Measurements from ENCODE around the gene RBMXL3. TPM values are rescaled to one million over a fixed set of nuclear protein-coding genes. Genes with fewer than 3 reads are reported as not detected.

The RBMXL3 gene
- total RNA-seq, 1 experiment from 2014 or later: not detected

DNA sequence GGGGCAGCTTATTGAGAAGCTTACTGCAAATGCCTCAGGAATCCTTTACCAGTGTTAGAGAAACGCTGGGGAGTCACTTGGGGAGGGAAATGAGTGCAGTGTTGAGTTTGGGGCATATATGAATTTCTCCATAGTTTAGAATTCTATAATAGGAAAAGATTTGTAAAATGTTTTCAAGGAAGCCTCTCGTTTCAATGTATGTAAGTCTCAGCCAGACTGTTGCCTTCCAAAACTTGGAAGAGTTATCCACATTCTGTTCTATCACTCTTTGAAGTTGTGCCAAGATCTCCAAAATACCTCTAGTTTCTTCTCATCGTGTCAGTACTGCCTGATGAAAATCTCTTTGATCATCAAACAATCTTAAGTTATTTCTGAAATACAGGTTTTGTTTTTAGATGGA is 45.3 kb downstream of the RBMXL3 start (continued):
- TF ChIP-seq, protein P1, sequence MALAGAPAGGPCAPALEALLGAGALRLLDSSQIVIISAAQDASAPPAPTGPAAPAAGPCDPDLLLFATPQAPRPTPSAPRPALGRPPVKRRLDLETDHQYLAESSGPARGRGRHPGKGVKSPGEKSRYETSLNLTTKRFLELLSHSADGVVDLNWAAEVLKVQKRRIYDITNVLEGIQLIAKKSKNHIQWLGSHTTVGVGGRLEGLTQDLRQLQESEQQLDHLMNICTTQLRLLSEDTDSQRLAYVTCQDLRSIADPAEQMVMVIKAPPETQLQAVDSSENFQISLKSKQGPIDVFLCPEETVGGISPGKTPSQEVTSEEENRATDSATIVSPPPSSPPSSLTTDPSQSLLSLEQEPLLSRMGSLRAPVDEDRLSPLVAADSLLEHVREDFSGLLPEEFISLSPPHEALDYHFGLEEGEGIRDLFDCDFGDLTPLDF (CRISPR knock-in tag; IDR thresholded peaks at IDR 0.05): no peak
- TF ChIP-seq, protein P2, sequence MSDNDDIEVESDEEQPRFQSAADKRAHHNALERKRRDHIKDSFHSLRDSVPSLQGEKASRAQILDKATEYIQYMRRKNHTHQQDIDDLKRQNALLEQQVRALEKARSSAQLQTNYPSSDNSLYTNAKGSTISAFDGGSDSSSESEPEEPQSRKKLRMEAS (CRISPR knock-in tag; IDR thresholded peaks at IDR 0.05): no peak
- no peak for TF ChIP-seq RELA (CRISPR knock-in tag; IDR thresholded peaks at IDR 0.05; ENCODE audit: borderline replicate concordance)
- TF ChIP-seq ZNF219 (CRISPR knock-in tag; IDR thresholded peaks at IDR 0.05; ENCODE audit: borderline replicate concordance): no peak
- no peak for TF ChIP-seq ZNF263 (CRISPR knock-in tag; IDR thresholded peaks at IDR 0.05; ENCODE audit: low read depth)
- TF ChIP-seq FOXK1 (CRISPR knock-in tag; IDR thresholded peaks at IDR 0.05): no peak
- TF ChIP-seq TEAD4 (CRISPR knock-in tag; IDR thresholded peaks at IDR 0.05): no peak
- TF ChIP-seq, protein P3, sequence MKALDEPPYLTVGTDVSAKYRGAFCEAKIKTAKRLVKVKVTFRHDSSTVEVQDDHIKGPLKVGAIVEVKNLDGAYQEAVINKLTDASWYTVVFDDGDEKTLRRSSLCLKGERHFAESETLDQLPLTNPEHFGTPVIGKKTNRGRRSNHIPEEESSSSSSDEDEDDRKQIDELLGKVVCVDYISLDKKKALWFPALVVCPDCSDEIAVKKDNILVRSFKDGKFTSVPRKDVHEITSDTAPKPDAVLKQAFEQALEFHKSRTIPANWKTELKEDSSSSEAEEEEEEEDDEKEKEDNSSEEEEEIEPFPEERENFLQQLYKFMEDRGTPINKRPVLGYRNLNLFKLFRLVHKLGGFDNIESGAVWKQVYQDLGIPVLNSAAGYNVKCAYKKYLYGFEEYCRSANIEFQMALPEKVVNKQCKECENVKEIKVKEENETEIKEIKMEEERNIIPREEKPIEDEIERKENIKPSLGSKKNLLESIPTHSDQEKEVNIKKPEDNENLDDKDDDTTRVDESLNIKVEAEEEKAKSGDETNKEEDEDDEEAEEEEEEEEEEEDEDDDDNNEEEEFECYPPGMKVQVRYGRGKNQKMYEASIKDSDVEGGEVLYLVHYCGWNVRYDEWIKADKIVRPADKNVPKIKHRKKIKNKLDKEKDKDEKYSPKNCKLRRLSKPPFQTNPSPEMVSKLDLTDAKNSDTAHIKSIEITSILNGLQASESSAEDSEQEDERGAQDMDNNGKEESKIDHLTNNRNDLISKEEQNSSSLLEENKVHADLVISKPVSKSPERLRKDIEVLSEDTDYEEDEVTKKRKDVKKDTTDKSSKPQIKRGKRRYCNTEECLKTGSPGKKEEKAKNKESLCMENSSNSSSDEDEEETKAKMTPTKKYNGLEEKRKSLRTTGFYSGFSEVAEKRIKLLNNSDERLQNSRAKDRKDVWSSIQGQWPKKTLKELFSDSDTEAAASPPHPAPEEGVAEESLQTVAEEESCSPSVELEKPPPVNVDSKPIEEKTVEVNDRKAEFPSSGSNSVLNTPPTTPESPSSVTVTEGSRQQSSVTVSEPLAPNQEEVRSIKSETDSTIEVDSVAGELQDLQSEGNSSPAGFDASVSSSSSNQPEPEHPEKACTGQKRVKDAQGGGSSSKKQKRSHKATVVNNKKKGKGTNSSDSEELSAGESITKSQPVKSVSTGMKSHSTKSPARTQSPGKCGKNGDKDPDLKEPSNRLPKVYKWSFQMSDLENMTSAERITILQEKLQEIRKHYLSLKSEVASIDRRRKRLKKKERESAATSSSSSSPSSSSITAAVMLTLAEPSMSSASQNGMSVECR (CRISPR knock-in tag; IDR thresholded peaks at IDR 0.05; ENCODE audit: borderline replicate concordance): no peak
- no peak for TF ChIP-seq FOXP1 (CRISPR knock-in tag; IDR thresholded peaks at IDR 0.05; ENCODE audit: borderline replicate concordance)
- no peak for TF ChIP-seq ATF1 (CRISPR knock-in tag; IDR thresholded peaks at IDR 0.05)
- TF ChIP-seq, protein P4, sequence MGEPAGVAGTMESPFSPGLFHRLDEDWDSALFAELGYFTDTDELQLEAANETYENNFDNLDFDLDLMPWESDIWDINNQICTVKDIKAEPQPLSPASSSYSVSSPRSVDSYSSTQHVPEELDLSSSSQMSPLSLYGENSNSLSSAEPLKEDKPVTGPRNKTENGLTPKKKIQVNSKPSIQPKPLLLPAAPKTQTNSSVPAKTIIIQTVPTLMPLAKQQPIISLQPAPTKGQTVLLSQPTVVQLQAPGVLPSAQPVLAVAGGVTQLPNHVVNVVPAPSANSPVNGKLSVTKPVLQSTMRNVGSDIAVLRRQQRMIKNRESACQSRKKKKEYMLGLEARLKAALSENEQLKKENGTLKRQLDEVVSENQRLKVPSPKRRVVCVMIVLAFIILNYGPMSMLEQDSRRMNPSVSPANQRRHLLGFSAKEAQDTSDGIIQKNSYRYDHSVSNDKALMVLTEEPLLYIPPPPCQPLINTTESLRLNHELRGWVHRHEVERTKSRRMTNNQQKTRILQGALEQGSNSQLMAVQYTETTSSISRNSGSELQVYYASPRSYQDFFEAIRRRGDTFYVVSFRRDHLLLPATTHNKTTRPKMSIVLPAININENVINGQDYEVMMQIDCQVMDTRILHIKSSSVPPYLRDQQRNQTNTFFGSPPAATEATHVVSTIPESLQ (CRISPR knock-in tag; IDR thresholded peaks at IDR 0.05): no peak
- no peak for TF ChIP-seq NR2C2 (CRISPR knock-in tag; IDR thresholded peaks at IDR 0.05)

DNA sequence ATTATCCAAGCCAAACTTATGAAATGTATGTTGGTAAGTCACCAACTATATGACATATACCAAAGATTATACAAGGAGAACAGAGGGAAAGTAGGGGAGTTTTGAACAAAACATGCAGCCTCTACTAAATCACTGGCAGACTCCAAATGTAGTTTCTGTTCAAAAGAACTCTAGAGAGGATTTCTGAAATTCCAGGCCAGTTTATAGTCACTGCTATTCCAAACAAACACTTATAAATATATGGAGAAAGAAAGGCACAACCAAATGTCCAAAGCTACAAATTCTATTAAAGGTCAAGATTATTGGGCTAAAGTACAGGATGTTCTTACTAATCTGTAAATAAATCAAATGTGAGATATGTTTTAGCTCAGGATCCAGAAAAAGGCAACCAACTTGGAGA is 47.4 kb downstream of the RBMXL3 start:
- peaks cover 16% of the 10 kb centered on the region for H3K4me1 Mint-ChIP-seq
- CTCF ChIA-PET: no interaction called here
- no peak for DNase-seq (ENCODE audit: low spot score)
- ATAC-seq: no peak
- POLR2A ChIA-PET: no interaction called here
- no peak overlapping the region for H3K4me3 Mint-ChIP-seq
- no peak overlapping the region for H3K27ac Mint-ChIP-seq
- H3K27me3 Mint-ChIP-seq (ENCODE audit: low read depth): peaks cover 20% of the 10 kb centered on the region
- H3K9me3 Mint-ChIP-seq: peaks cover 4% of the 10 kb centered on the region; the same call in 1 of the 2 replicates
- no peaks in the 10 kb centered on the region for H3K36me3 Mint-ChIP-seq
- TF ChIP-seq PRRX2 (CRISPR knock-in tag; IDR thresholded peaks at IDR 0.05): no peak
- TF ChIP-seq GTF2I (CRISPR knock-in tag; conservative IDR thresholded peaks at IDR 0.05): no peak
- TF ChIP-seq, protein P5, sequence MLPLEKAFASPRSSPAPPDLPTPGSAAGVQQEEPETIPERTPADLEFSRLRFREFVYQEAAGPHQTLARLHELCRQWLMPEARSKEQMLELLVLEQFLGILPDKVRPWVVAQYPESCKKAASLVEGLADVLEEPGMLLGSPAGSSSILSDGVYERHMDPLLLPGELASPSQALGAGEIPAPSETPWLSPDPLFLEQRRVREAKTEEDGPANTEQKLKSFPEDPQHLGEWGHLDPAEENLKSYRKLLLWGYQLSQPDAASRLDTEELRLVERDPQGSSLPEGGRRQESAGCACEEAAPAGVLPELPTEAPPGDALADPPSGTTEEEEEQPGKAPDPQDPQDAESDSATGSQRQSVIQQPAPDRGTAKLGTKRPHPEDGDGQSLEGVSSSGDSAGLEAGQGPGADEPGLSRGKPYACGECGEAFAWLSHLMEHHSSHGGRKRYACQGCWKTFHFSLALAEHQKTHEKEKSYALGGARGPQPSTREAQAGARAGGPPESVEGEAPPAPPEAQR (CRISPR knock-in tag; IDR thresholded peaks at IDR 0.05): no peak
- no peak for TF ChIP-seq SMAD3 (CRISPR knock-in tag; IDR thresholded peaks at IDR 0.05; ENCODE audit: borderline replicate concordance)
- TF ChIP-seq IRF2 (CRISPR knock-in tag; IDR thresholded peaks at IDR 0.05; ENCODE audit: borderline replicate concordance, low read depth): no peak
- TF ChIP-seq, protein P6, sequence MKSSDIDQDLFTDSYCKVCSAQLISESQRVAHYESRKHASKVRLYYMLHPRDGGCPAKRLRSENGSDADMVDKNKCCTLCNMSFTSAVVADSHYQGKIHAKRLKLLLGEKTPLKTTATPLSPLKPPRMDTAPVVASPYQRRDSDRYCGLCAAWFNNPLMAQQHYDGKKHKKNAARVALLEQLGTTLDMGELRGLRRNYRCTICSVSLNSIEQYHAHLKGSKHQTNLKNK (CRISPR knock-in tag; IDR thresholded peaks at IDR 0.05): no peak
- TF ChIP-seq, protein P7, sequence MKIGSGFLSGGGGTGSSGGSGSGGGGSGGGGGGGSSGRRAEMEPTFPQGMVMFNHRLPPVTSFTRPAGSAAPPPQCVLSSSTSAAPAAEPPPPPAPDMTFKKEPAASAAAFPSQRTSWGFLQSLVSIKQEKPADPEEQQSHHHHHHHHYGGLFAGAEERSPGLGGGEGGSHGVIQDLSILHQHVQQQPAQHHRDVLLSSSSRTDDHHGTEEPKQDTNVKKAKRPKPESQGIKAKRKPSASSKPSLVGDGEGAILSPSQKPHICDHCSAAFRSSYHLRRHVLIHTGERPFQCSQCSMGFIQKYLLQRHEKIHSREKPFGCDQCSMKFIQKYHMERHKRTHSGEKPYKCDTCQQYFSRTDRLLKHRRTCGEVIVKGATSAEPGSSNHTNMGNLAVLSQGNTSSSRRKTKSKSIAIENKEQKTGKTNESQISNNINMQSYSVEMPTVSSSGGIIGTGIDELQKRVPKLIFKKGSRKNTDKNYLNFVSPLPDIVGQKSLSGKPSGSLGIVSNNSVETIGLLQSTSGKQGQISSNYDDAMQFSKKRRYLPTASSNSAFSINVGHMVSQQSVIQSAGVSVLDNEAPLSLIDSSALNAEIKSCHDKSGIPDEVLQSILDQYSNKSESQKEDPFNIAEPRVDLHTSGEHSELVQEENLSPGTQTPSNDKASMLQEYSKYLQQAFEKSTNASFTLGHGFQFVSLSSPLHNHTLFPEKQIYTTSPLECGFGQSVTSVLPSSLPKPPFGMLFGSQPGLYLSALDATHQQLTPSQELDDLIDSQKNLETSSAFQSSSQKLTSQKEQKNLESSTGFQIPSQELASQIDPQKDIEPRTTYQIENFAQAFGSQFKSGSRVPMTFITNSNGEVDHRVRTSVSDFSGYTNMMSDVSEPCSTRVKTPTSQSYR (CRISPR knock-in tag; IDR thresholded peaks at IDR 0.05): no peak
- TF ChIP-seq, protein P8, sequence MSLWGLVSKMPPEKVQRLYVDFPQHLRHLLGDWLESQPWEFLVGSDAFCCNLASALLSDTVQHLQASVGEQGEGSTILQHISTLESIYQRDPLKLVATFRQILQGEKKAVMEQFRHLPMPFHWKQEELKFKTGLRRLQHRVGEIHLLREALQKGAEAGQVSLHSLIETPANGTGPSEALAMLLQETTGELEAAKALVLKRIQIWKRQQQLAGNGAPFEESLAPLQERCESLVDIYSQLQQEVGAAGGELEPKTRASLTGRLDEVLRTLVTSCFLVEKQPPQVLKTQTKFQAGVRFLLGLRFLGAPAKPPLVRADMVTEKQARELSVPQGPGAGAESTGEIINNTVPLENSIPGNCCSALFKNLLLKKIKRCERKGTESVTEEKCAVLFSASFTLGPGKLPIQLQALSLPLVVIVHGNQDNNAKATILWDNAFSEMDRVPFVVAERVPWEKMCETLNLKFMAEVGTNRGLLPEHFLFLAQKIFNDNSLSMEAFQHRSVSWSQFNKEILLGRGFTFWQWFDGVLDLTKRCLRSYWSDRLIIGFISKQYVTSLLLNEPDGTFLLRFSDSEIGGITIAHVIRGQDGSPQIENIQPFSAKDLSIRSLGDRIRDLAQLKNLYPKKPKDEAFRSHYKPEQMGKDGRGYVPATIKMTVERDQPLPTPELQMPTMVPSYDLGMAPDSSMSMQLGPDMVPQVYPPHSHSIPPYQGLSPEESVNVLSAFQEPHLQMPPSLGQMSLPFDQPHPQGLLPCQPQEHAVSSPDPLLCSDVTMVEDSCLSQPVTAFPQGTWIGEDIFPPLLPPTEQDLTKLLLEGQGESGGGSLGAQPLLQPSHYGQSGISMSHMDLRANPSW (CRISPR knock-in tag; conservative IDR thresholded peaks at IDR 0.05; ENCODE audit: low read depth): no peak
- no peak for TF ChIP-seq NR2C2 (CRISPR knock-in tag; IDR thresholded peaks at IDR 0.05)
- no peak for TF ChIP-seq KAT7 (CRISPR knock-in tag; IDR thresholded peaks at IDR 0.05; ENCODE audit: borderline replicate concordance)
- no peak for TF ChIP-seq NFE2L1 (CRISPR knock-in tag; IDR thresholded peaks at IDR 0.05)

Data from WTC11 (cell line).